GM12873 (cell line): ENCODE data around the gene NEURL2.

ENCODE experiments used
- TF ChIP-seq, protein P1 (sequence below): IDR thresholded peaks from 2 replicates; pipeline ENCODE4 v1.5.1; 2012; ENCODE audit warnings: low read depth, mild to moderate bottlenecking, moderate library complexity, low read length, control low read depth; ENCODE audit not compliant: insufficient read depth; ENCODE audit errors: missing control alignments

NEURL2 gene

GRCh38 chr20:45850238-45850637, 40.8 kb downstream of the NEURL2 start:
- TF ChIP-seq, protein P1, sequence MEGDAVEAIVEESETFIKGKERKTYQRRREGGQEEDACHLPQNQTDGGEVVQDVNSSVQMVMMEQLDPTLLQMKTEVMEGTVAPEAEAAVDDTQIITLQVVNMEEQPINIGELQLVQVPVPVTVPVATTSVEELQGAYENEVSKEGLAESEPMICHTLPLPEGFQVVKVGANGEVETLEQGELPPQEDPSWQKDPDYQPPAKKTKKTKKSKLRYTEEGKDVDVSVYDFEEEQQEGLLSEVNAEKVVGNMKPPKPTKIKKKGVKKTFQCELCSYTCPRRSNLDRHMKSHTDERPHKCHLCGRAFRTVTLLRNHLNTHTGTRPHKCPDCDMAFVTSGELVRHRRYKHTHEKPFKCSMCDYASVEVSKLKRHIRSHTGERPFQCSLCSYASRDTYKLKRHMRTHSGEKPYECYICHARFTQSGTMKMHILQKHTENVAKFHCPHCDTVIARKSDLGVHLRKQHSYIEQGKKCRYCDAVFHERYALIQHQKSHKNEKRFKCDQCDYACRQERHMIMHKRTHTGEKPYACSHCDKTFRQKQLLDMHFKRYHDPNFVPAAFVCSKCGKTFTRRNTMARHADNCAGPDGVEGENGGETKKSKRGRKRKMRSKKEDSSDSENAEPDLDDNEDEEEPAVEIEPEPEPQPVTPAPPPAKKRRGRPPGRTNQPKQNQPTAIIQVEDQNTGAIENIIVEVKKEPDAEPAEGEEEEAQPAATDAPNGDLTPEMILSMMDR, result no peak

GRCh38 chr20:45848969-45849582, 41.9 kb downstream of the NEURL2 start:
- TF ChIP-seq, protein P1, result no peak

- TF ChIP-seq, protein P1, result no peak
Measured at GRCh38 chr20:45848421-45848820, 42.6 kb downstream of the NEURL2 start.

DNA sequence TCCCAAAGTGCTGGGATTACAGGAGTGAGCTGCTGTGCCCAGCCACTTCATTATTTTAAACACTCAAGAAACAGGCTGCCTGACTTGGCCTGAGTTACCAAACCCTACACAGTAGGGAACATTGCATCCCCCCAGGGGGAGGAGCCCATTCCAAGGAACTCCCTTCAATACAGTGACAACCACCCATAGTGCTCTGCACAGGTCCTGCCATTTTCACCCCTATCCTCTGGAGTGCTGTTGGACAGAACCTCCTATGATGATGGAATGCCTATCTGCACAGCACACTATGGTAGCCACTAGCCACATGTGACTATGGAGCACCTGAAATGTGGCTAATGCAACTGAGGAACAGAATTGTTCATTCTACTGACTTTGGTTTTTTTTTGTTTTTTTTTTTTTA, 45.6 kb downstream of the NEURL2 start:
- TF ChIP-seq, protein P1, result no peak

- TF ChIP-seq, protein P1, result no peak
Measured at GRCh38 chr20:45843506-45843905, 47.5 kb downstream of the NEURL2 start.

- TF ChIP-seq, protein P1, result no peak
Measured at GRCh38 chr20:45842169-45842812, 48.7 kb downstream of the NEURL2 start.

DNA sequence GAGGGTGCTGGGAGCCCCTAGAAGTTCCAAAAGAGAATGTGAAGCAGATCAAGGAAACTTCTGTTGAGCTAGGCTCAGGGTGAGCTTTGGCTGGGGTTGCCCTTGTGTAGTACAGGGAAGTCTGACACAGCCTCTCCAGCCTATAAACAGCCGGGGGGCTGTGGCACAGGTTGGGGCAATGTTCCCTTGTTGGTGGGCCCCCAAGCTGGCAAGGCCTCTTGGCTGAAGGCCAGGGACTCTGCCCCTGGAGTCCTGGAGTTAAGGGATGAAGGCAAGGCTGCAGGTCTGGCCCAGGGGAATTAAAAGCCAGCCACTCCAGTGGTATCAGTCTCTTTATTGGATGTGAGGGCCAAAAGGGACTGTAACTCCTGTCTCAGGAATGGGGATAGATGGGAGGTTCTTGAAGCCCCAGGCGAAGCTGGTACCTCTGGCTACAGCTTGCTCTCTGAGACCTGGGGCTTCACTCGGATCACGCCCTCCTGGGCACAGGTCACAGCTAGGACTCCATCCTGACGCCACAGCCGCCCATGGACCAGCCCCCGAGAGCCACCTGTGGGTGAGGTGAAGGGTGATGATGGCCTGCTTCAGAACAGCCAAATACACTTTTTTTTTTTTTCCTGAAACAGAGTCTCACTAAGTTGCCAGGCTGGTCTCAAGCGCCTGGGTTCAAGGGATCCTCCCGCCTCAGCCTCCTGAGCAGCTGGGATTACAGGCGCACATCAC, 49.4 kb downstream of the NEURL2 start:
- TF ChIP-seq, protein P1, result no peak
